CD4-positive, alpha-beta T cell (primary cell): Measurements from ENCODE around the gene MAP3K12. TPM values are rescaled to one million over a fixed set of nuclear protein-coding genes. Genes with fewer than 3 reads are reported as not detected.

ENCODE experiments used
- ATAC-seq: fragments of 200-7000 bp; cut with Tn5 transposase; one replicate; pipeline ENCODE4 v1.10.0; 2022; ENCODE audit warnings: mild to moderate bottlenecking; ENCODE audit not compliant: poor library complexity
- CTCF ChIA-PET: fragments of 350-600 bp; sonication (Branson Sonifier 250); formaldehyde crosslinking; loops from one replicate; lab custom pipeline; 2021; ENCODE audit warnings: antibody characterized with exemption, inconsistent platforms; lab: Charles Lee
- POLR2A ChIA-PET: fragments of 350-600 bp; sonication (Branson Sonifier 250); formaldehyde crosslinking; loops from one replicate; lab custom pipeline; 2021; ENCODE audit warnings: antibody characterized with exemption, inconsistent platforms; lab: Charles Lee
- DNase-seq, 14 experiments: peaks; one replicate each; pipeline ENCODE4 v3.0.0-alpha.2; 2013 to 2020; ENCODE audit warnings: mixed read lengths in 2 of 14
- H3K27ac ChIP-seq, 2 donors: one replicate each; pipeline versions ENCODE4 v1.5.1 to v1.7.0; 2013; ENCODE audit warnings: low read length in 2 of 2, low read depth in 1 of 2, mild to moderate bottlenecking in 1 of 2
- H3K27me3 ChIP-seq, 2 experiments: 1 replicate in 1 of 2; 2 replicates in 1 of 2; pipeline versions ENCODE4 v1.6.1 to v1.7.0; 2013; ENCODE audit warnings: low read length in 2 of 2, control low read depth in 1 of 2, mild to moderate bottlenecking in 1 of 2, moderate library complexity in 1 of 2; ENCODE audit not compliant: insufficient read depth in 2 of 2, control insufficient read depth in 1 of 2
- H3K36me3 ChIP-seq: one replicate; pipeline ENCODE4 v1.6.1; 2013; ENCODE audit warnings: low read length, control low read depth; ENCODE audit not compliant: insufficient read depth
- H3K4me1 ChIP-seq: one replicate; pipeline ENCODE4 v1.6.1; 2013; ENCODE audit warnings: low read length, control low read depth; ENCODE audit not compliant: insufficient read depth
- H3K4me3 ChIP-seq: one replicate; pipeline ENCODE4 v1.5.1; 2013; ENCODE audit warnings: mild to moderate bottlenecking, low read length, moderate library complexity
- H3K9me3 ChIP-seq, 2 experiments: 1 replicate in 1 of 2; 2 replicates in 1 of 2; pipeline versions ENCODE4 v1.6.1 to v1.7.0; 2013; ENCODE audit warnings: low read length in 2 of 2, mild to moderate bottlenecking in 2 of 2, control low read depth in 1 of 2, moderate library complexity in 1 of 2; ENCODE audit not compliant: control insufficient read depth in 1 of 2, insufficient read depth in 1 of 2
- H3K27ac Mint-ChIP-seq: one replicate; pipeline ENCODE4 v1.8.0; 2020; ENCODE audit warnings: mixed read lengths
- H3K27me3 Mint-ChIP-seq: one replicate; pipeline ENCODE4 v1.8.0; 2021; ENCODE audit warnings: mixed read lengths
- H3K36me3 Mint-ChIP-seq: one replicate; pipeline ENCODE4 v1.8.0; 2021; ENCODE audit warnings: low read depth, mixed read lengths
- H3K4me1 Mint-ChIP-seq: one replicate; pipeline ENCODE4 v1.8.0; 2021; ENCODE audit warnings: low read depth, mixed read lengths
- H3K4me3 Mint-ChIP-seq: one replicate; pipeline ENCODE4 v1.8.0; 2020; ENCODE audit warnings: mild to moderate bottlenecking, mixed read lengths
- H3K9me3 Mint-ChIP-seq: one replicate; pipeline ENCODE4 v1.8.0; 2020; ENCODE audit warnings: mixed read lengths
- CTCF ChIP-seq: fragments of 200-600 bp; IDR thresholded peaks from one replicate; pipeline ENCODE4 v1.8.0; 2022; ENCODE audit warnings: antibody characterized with exemption, mild to moderate bottlenecking
- intact Hi-C, 2 experiments: fragments of 100-400 bp; cut with DNase I in 1 of 2; cut with micrococcal nuclease in 1 of 2; formaldehyde crosslinking; loops; one replicate each; pipeline versions ENCODE4 v1.15.1 to v1.9.0; 2023 to 2025; cut with DNase I, micrococcal nuclease
- total RNA-seq, 174 experiments: library from RNA in 2 of 174; stranded (reverse) in 2 of 174; gene quantifications; one replicate each; pipeline ENCODE4 v1.2.3 and lab custom pipeline; 2021 to 2026

The MAP3K12 gene
- total RNA-seq, 2 experiments from 2014 or later: 12.6 to 15.2 TPM

DNA sequence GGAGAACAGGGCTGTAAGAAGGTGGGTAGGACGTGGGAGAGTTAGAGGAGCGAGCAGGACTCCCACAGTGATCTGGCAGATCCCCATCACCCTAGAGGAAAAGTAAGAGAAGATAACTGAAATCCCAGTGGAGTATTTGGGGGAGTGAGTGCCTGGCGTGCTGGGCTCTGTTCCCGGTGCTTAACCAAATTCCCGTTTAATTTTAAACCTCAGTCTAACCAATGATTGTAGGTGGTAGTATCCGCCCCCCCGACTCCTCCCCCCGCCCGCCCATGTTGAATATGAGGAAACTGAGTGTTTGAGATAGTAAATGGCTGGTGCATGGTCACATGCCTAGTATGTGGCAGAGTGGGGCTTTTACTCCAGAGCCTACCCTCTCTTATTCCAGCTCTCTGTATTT, 3.1 kb upstream of the MAP3K12 start:
- no peak for TF ChIP-seq CTCF
- H3K36me3 Mint-ChIP-seq: peaks cover 17% of the 10 kb centered on the region
- intact Hi-C loops: loop anchor here in 1 of 2 experiments (2.0 to 5.0 kb wide), 3 partner anchors 26 to 225 kb away; partner anchors contain the start of gene CALCOCO1
- no peak for ATAC-seq
- peaks cover 43% of the 10 kb centered on the region for H3K4me1 ChIP-seq
- DNase-seq: no peak
- peak overlapping the region; percentile 98 for H3K27ac Mint-ChIP-seq
- peak overlapping the region in 1 of 2 donors; percentile 97 for H3K27ac ChIP-seq
- ChIA-PET POLR2A (no interaction called here), CTCF (no interaction called here)
- peaks cover 36% of the 10 kb centered on the region for H3K4me1 Mint-ChIP-seq
- H3K36me3 ChIP-seq: peaks cover 31% of the 10 kb centered on the region
- H3K9me3 ChIP-seq: no peaks in the 10 kb centered on the region
- H3K4me3 ChIP-seq: no peak overlapping the region
- peak overlapping the region; percentile 96 for H3K4me3 Mint-ChIP-seq
- H3K27me3 Mint-ChIP-seq: no peaks in the 10 kb centered on the region
- no peaks in the 10 kb centered on the region for H3K27me3 ChIP-seq
- H3K9me3 Mint-ChIP-seq: no peaks in the 10 kb centered on the region

DNA sequence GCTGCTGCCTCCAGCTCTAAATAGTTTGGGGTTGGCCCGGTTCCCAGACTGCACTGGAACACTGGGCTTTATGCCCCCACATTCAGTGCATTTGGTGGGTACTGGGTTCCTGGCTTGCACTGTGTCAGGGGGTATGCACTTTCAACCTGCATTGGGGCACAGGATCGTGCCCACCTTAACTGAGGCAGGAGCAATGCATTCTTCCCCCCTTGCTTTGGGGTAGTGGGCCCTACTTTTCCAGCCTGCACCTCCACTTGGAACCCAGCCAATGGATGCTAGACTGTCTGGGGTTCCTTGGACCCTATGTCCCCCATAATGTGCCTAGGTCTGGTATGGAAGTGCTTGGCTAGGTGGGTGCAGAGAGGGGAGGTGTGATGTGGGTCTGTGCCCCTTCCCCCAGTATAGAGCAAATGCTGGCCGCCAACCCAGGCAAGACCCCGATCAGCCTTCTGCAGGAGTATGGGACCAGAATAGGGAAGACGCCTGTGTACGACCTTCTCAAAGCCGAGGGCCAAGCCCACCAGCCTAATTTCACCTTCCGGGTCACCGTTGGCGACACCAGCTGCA, 2.4 kb upstream of the MAP3K12 start:
- Mint-ChIP-seq H3K4me1 (peaks cover 40% of the 10 kb centered on the region), H3K27me3 (no peaks in the 10 kb centered on the region), H3K9me3 (no peaks in the 10 kb centered on the region), H3K27ac (peak overlapping the region; percentile 98), H3K36me3 (peaks cover 17% of the 10 kb centered on the region), H3K4me3 (peak overlapping the region; percentile 96)
- DNase-seq (no peak), ATAC-seq (no peak)
- Histone ChIP-seq H3K9me3 (no peaks in the 10 kb centered on the region), H3K36me3 (peaks cover 25% of the 10 kb centered on the region), H3K4me3 (peak overlapping the region; percentile 66), H3K27ac (peak overlapping the region; percentile 96 to 97), H3K4me1 (peaks cover 43% of the 10 kb centered on the region), H3K27me3 (no peaks in the 10 kb centered on the region)
- no peak for TF ChIP-seq CTCF
- intact Hi-C loops: loop anchor here (1.0 to 5.0 kb wide), 7 partner anchors 25 to 226 kb away; partner anchors contain the start of genes PCBP2 (in 2 of the 2), ATP5MC2 (in 1 of the 2), CALCOCO1 (in 1 of the 2) and PFDN5 (in 1 of the 2)
- CTCF ChIA-PET: interaction anchor here (0.7 to 2.9 kb wide), 5 partner anchors 10 to 181 kb away, joined by 3 to 14 read pairs (median 7); partner anchors contain the start of genes AAAS and PCBP2
- POLR2A ChIA-PET: interaction anchor here (0.6 to 3.4 kb wide), 37 partner anchors 7 to 778 kb away, joined by 3 to 65 read pairs (median 9); partner anchors contain the start of genes AAAS, ATP5MC2, CALCOCO1 and CBX5

DNA sequence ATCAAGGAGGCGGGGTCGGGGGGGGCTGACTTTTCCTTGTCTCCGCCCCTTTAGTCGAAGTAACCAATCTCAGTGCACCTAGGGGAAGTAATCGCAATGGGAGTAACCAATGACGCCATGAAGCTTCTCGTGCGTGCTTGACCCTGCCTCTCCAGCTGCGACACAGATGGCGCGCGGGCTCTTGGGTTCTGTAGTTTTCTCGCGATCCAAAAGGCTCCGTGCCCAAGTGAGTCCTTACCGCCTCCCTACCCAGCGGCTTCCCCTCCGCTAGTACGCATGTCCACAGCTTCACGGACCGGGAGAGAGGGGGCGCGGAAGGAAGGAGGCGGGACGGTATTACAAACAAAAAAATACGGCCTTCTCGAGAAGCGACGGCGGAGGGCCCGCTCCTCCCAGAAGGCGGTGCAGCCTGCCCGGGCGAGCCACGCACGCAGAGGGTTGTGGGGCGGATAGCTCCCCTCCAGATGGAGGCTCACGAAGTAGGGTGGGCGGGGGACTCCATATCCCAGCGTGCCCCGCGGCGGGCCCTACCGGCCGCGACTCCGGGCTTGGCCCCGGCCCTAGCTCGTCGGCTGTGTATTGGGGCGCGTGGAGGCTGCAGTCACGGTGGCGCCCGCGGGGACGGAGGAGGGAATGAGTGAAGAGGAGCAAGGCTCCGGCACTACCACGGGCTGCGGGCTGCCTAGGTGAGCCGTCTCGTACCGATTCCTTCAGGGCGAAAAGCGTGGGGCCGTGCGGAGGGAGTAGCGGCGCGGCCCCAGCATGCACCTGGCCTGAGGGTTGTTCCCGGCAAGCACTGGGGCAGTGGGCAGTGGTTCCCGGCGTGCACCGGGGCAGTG, 1.7 kb upstream of the MAP3K12 start, which contains the start of gene TARBP2:
Gene TARBP2 (plus strand): TSS at position 508 of the 839 bp plus-strand sequence. CDS start 126 bp downstream, at position 634.
- Mint-ChIP-seq H3K4me1 (peaks cover 44% of the 10 kb centered on the region), H3K4me3 (peak within 1 kb of the TSS; percentile 96), H3K27me3 (no peaks in the 10 kb centered on the region), H3K9me3 (no peaks in the 10 kb centered on the region), H3K27ac (peak within 1 kb of the TSS; percentile 98), H3K36me3 (peaks cover 17% of the 10 kb centered on the region)
- DNase-seq (peak; percentile 90 to 100 (median 98)), ATAC-seq (peak; percentile 77)
- intact Hi-C loops: loop anchor here (1.0 to 5.0 kb wide), 7 partner anchors 48 to 226 kb away; partner anchors contain the start of genes PCBP2 (in 2 of the 2), ATP5MC2 (in 1 of the 2), CALCOCO1 (in 1 of the 2) and PFDN5 (in 1 of the 2)
- H3K4me3 ChIP-seq: peak within 1 kb of the TSS; percentile 66
- peak within 1 kb of the TSS; percentile 96 to 97 for H3K27ac ChIP-seq
- CTCF ChIA-PET: interaction anchor here (0.7 to 2.9 kb wide), 7 partner anchors 8 to 180 kb away, joined by 3 to 14 read pairs (median 4); partner anchors contain the start of genes AAAS and PCBP2
- peaks cover 18% of the 10 kb centered on the region for H3K36me3 ChIP-seq
- H3K4me1 ChIP-seq: peaks cover 43% of the 10 kb centered on the region
- H3K9me3 ChIP-seq: no peaks in the 10 kb centered on the region
- POLR2A ChIA-PET: interaction anchor here (0.6 to 3.4 kb wide), 50 partner anchors 8 to 1551 kb away, joined by 3 to 65 read pairs (median 5); partner anchors contain the start of genes AAAS, ATF7, ATG101 and ATP5MC2
- no peaks in the 10 kb centered on the region for H3K27me3 ChIP-seq
- no peak for TF ChIP-seq CTCF
